Suprapubic skin (tissue), 3 donors: ENCODE data around the gene ADCY5.

ENCODE experiments used
- CTCF ChIP-seq, 2 donors: fragments of 200-600 bp in 1 of 2; fragments of 450-650 bp in 1 of 2; sonication (generic) in 1 of 2; IDR thresholded peaks; one replicate each; pipeline ENCODE4 v1.5.1; 2016 to 2019; ENCODE audit warnings: antibody characterized with exemption in 2 of 2, mild to moderate bottlenecking in 1 of 2, moderate library complexity in 1 of 2
- POLR2AphosphoS5 ChIP-seq, 3 donors: sonication (generic); formaldehyde crosslinking; IDR thresholded peaks; one replicate each; pipeline ENCODE4 v1.6.1; 2017; ENCODE audit warnings: antibody characterized with exemption in 3 of 3

- TF ChIP-seq POLR2AphosphoS5 (IDR thresholded peaks at IDR 0.05) = no peak
- TF ChIP-seq CTCF (IDR thresholded peaks at IDR 0.05) = no peak
Measured at GRCh38 chr3:123412076-123412475, 36.8 kb downstream of the ADCY5 start.
